Measurements from ENCODE around the gene ZNF555. TPM values are rescaled to one million over a fixed set of nuclear protein-coding genes. Genes with fewer than 3 reads are reported as not detected.

Gene ZNF555
- total and polyA plus RNA-seq, 9 of the 15 experiments (the other 6 are each of a cell fraction or from before 2014, with no cell fraction given) = 2.0 to 6.7 (median 5.4) TPM

GRCh38 chr19:2841855-2842574, 740 bp downstream of the ZNF555 start (continued):
- peak; percentile 53 for TF ChIP-seq MGA (IDR thresholded peaks at IDR 0.05)

Measured in K562 (cell line).